Islet of Langerhans (tissue), 1 donor: ENCODE measurements around the gene TRPV5.
"Not testable (repeated sequence)": the region's sequence is repeated elsewhere in the genome, so short reads cannot be mapped to it uniquely, and the experiment has no call there.

ENCODE experiments used
- FAIRE-seq: peaks from one replicate; lab custom pipeline; 2011; peaks lifted over from hg19 to GRCh38; lab: Jason Lieb, UNC

Gene TRPV5

DNA sequence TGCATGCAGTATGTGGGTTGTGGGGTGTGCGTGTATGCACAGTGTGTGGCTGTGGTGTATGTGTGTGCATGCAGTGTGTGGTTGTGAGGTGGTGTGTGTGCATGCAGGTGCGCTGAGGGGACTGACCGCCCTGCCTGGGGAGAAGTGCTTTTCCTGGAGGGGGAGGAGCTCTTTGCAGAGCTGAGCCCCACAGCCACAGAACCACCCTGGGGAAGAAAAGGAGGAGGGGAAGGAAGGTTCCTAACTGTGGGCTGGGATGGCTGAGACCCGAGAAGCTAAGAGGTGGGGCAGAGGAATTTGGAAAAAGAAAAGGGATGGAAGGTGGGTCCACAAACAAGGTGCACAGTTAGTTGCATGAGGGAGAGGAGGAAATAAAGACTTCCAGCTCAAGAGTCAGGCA lies at the start of gene TRPV5:
TRPV5 (minus strand) TSS at position 123 of the 400 bp plus-strand sequence. CDS start 287 bp downstream, outside the sequence.
- FAIRE-seq: no peak

DNA sequence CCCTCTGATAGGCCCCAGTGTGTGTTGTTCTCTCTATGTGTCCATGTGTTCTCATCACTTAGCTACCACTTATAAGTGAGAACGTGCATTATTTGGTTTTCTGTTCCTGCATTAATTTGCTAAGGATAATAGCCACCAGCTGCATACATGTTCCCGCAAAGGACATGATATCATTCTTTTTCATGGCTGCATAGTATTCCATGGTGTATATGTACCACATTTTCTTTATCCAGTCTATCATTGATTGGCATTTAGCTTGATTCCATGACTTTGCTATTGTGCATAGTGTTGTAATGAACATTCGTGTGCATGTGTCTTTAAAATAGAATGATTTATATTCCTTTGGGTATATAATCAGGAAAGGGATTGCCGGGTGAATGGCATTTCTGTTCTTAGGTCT lies 44.9 kb upstream of the TRPV5 start:
- not testable (repeated sequence) for FAIRE-seq

DNA sequence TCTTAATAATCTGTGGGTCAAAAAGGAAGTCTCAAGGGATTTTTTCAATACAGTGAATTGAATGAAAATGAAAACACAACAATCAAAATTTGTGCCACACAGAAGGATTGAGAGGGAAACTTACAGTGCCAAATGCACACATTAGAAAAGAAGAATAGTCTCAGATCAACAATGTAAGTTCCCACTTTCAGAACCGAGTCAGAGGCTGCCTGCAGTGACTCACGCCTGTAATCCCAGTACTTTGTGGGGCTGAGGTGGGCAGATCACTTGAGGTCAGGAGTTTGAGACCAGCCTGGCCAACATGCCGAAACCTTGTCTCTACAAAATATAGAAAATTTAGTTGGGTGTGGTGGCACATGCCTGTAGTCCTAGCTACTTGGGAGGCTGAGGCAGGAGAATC lies 41.1 kb upstream of the TRPV5 start:
- no peak for FAIRE-seq

DNA sequence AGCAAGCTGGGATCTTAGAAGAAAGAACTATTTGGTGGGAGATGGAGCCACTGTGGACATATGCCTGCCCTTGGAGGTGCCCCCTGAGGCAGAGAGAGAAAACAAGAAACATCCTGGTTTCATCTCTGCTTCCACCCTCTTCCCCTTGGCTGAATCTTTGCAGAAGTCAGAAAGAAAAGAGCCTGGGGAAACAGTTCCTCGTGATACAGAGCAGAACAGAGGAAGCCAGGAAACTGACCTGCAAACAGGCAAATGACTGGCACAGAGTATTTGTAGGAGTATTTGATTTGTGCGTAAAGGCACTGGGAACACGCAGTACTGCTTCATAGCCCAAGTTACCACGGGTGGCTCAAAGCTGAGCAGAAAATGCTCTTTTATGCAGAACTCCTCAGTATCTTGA lies 35.6 kb upstream of the TRPV5 start:
- FAIRE-seq: no peak

DNA sequence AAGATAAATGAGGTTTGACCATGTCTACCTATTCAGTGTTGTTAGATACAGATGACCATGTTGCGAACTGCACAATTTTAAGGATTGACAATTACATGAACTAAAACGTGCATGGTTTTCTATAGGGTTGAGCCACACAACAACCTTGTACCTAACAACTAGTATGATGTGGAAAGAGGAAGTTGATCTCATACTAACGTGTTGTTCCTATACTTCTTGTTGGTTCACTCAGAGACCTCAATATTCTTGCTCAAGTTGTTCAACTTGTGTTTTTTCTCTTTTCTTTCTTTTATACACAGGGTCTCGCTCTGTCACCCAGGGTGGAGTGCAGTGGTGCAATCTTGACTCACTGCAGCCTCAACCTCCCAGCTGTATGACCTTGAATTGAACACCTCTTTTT lies 34.7 kb upstream of the TRPV5 start:
- FAIRE-seq: no peak

GRCh38 chr7:142964502-142965246 lies 31.1 kb upstream of the TRPV5 start:
- no peak for FAIRE-seq

- FAIRE-seq: no peak
These were observed 30.4 kb upstream of the TRPV5 start for GRCh38 chr7:142963993-142964392.

GRCh38 chr7:142962991-142963390 lies 29.4 kb upstream of the TRPV5 start:
- no peak for FAIRE-seq

- FAIRE-seq: no peak
These were observed 28.7 kb upstream of the TRPV5 start, which contains the start of gene KEL for GRCh38 chr7:142961973-142962926. Gene KEL (minus strand): TSS chr7:142962363. CDS start chr7:142962206, 157 bp downstream.

DNA sequence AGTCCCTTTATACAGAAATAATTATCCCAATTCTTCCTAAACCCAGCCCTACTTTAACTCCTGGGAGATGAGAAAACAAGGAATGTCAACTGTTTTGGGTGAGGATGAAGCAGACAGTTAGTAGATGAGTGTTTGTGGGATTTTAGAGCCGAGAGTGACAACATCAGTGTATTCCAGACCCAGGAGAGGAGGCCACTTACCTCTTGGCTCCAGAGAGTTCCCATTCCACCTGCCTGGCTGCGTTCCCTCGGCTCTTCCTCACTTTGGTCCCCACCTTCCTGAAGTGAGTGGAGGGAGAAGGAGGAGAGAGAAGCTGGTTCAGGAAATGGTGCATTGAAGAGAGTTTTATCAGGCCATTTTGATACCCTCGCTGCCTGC lies 28.0 kb upstream of the TRPV5 start:
- no peak for FAIRE-seq

DNA sequence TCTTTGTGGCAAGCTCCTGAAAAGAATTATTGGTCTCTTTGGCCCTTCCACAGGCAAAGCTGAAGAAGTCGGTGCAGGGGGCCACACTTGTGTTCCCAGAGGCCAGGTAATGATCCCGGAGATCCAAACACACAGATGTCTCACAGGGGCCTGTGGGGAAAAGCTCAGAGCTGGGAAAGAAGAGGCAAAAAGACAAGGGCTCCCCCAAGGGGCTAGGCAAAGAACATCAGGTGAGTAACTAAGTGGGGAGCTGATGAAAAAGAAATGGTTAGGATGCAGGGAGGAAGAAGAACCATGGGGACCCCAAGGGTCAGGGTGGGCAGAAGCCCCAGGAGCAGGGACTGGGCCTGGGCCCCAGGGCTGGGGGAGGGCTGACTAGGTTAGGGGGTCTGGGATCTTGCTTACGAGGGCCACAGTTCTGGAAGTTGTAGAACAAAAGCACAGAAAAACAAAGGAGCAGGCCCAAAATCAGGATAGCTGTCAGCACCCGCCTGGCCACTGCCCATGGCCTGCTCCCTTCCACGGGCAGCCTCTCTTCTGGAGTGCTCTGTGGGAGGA lies 27.5 kb upstream of the TRPV5 start:
- FAIRE-seq: no peak

DNA sequence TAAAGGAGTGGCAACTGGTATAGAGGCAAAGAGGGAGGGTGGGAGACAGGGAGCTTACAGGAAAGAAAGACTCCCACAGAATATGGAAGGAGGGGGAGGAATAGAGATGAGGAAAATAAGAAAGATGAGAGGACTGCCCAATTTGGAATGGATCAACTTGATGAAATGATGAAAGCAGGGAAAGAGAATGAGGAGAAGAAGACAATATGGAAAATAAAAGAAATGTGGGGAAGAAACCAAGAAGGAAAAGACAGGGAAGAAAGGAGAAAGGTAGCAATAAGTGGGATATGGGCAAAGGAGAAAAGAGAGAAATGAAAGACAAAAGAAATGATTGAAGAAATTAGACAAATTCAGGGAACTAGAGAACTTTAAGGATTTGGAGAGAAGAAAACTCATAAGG lies 25.7 kb upstream of the TRPV5 start:
- no peak for FAIRE-seq

- no peak for FAIRE-seq
These were observed 24.2 kb upstream of the TRPV5 start for GRCh38 chr7:142957723-142958122.

DNA sequence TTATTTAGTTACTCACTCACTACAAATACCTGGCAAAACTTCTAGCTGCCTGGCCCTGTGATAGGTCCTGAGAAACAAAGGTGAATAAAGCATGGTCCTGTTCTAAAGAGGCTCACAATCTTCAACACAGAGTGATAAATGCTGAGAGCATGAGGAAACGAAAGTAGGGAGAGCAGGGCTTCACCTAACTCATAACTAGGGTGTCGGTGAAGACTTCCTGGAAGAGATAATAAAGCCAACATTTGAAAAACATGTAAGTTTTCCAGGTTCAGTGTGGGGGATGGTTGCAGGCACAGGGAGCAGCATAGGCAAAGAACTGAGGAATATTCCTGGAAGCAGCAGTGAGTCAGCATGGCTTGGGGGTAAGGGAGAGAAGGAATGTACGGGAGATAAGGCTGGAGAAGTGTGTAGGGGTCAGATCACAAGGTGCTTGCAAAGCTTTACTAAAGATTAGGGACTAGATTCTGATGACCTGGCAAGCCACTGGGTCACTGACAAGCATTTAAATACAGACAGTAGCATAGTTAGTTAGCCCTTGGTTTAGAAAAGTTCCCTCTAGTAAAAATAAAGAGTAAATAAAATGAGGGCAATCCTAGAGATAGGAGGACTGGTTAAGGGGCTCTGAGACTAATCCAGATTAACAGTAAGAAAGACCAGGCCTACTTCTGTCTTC lies 23.5 kb upstream of the TRPV5 start:
- FAIRE-seq: no peak

GRCh38 chr7:142954680-142955268 lies 21.2 kb upstream of the TRPV5 start:
- no peak for FAIRE-seq

DNA sequence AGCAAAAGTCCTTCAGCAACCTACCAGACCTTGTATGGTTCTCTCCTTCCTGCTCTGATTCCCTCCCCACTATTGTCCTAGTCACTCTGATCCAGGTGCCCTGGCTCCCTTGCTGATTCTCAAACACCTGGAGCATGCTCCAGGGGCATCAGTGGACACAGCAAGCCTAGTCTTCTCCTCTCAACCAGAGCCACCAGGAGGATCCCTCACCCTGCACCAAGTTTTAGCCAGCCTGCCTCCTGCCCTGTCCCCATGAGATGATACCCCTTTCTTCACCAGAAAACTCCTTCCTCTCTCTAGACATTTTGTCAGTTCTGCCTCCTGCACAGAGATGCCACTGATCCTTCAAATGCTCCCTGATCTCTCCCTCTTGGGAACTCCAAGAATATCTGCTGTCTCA lies 16.7 kb upstream of the TRPV5 start:
- no peak for FAIRE-seq

DNA sequence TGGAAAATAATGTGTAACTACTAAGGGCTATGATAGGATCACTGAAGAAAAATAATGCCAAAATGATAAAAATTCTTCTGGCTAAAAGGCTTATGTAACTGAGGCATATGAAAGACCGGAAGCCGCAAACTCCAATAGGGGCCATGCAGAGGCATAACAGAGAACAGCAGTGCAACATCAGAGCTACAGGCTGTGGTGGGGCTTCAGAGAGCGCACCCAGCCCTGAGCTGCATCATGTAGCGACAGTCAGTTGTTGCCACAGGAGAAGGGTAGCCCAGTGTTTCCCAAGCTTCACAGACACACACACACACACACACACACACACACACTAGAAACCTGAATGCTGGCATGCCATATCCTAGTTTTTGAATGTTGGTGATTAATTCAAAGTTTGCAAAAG lies 15.1 kb upstream of the TRPV5 start:
- FAIRE-seq: no peak

DNA sequence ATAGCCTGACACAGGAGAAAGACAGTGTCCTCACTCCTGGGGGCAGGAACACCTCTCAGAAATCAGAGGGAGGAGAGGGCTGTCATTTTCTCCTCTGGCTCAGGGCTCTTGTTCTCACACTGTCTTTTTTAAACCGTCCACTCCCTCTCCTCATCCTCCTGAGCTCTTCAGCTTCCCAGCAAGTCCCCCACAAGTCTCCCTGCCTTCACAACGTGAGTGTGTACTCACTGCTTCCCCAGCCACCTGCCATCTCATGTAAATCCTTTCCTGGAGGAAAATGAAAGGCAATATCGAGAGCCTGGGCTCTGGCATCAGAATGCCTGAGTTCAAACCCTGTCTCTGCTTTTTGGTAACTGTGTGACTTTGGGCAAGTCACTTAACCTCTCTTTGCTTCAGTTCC lies 11.5 kb upstream of the TRPV5 start:
- FAIRE-seq: no peak

DNA sequence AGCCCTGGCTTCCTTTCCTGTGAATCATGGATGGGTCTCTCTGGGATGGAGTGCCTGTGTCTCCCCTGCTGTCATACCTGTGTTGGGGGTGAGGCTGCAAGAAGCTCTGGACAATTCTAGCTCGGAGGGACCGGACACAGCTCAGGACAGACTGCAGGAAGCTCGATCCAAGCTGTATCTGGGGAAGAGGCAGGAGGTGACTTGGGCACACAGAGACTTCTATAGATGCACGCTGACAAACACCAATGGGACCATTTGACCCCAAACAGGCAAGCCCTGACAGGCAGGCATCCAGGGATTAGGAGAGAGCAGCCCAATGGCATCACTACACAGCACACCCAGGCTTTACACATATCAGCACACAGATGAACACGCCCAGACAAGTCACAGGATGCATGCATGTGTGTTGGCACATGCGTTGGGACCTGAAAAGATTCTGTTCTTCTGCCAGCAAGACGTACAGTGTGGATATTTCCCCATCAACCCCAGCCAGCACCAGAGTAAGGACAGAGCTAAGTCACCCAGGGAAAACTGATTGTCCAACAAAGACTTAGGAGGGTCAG lies 10.2 kb upstream of the TRPV5 start:
- FAIRE-seq: no peak

DNA sequence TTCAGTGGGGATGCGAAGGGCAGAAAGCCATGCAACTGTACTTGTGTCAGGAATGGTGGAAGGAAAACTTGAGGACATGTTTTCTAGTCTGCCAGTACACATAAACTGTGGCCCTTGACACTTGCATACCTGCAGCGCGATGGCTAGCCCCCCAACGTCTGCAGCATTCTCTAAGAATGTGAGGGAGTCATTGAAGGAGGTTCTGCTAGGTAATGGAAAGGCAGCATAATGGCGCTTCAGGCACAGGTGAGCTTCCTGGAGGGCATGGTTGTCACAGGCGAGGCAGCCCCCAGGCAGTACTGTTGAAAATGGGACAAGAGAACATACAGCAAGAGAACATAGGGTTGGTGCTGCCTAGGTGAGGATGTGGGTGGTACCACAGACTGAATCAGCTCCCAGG lies 9.2 kb upstream of the TRPV5 start:
- FAIRE-seq: no peak

- no peak for FAIRE-seq
These were observed 8.0 kb upstream of the TRPV5 start for GRCh38 chr7:142941541-142941940.
